Large intestine (tissue), 3 donors: ENCODE measurements around the gene KSR1. TPM values are rescaled to one million over a fixed set of nuclear protein-coding genes. Genes with fewer than 3 reads are reported as not detected.
"Not testable (repeated sequence)": the region's sequence is repeated elsewhere in the genome, so short reads cannot be mapped to it uniquely, and the experiment has no call there.

Experiments
- DNase-seq, 2 donors: peaks; one replicate each; pipeline versions ENCODE4 v3.0.0 to v3.0.0-alpha.2; 2013
- H3K27ac ChIP-seq: one replicate; pipeline ENCODE4 v1.5.1; 2013; ENCODE audit warnings: low read length
- H3K27me3 ChIP-seq: 2 replicates; pipeline ENCODE4 v1.6.1; 2013; ENCODE audit warnings: low read length; ENCODE audit not compliant: control insufficient read depth, insufficient read depth
- H3K36me3 ChIP-seq: 2 replicates; pipeline ENCODE4 v1.6.1; 2013; ENCODE audit warnings: low read length; ENCODE audit not compliant: control insufficient read depth, insufficient read depth
- H3K4me1 ChIP-seq: one replicate; pipeline ENCODE4 v1.6.1; 2013; ENCODE audit warnings: low read length; ENCODE audit not compliant: control insufficient read depth, insufficient read depth
- H3K4me3 ChIP-seq: one replicate; pipeline ENCODE4 v1.5.1; 2013; ENCODE audit warnings: low read length
- H3K9me3 ChIP-seq: one replicate; pipeline ENCODE4 v1.6.1; 2013; ENCODE audit warnings: mild to moderate bottlenecking, low read depth, low read length, moderate library complexity; ENCODE audit not compliant: control insufficient read depth
- WGBS: methylation state at CpG from one replicate; pipeline ENCODE4 v1.1.5; 2013; ENCODE audit warnings: low lambda C conversion rate; ENCODE audit not compliant: insufficient coverage; 5-methylcytosine and 5-hydroxymethylcytosine counted together
- polyA plus RNA-seq: library from polyadenylated mRNA; unstranded; fragments of 120-200 nt; gene quantifications from one replicate; pipeline ENCODE4 v1.2.1, GENCODE V29; 2013

Gene KSR1
- polyA plus RNA-seq, 1 donor = 65.0 TPM

DNA sequence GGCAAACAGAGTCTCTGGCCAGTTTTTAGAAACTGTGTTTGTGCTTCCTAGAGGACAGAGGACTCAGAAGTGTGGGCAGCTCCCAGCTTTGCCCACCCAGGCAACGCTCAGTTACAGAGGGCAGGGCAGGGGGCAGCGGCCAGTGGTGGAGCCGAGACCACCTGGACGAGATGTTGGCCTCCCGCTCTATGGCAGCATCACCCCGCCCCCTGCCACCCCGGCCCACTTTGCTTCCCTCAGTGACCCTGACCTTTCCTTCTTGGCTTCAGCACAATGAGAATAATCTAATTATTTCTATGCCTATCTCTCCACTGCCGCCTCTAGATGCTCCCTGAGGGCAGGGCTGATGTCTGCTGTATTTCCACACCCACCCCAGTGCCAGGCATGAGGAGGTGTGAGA is 200.4 kb downstream of the KSR1 start:
- H3K27me3 ChIP-seq, DNase-seq, H3K4me3 ChIP-seq, H3K36me3 ChIP-seq, H3K4me1 ChIP-seq, H3K27ac ChIP-seq, H3K9me3 ChIP-seq: not testable (repeated sequence)
- WGBS = no CpG with 5 or more reads among the region's 8 CpGs

DNA sequence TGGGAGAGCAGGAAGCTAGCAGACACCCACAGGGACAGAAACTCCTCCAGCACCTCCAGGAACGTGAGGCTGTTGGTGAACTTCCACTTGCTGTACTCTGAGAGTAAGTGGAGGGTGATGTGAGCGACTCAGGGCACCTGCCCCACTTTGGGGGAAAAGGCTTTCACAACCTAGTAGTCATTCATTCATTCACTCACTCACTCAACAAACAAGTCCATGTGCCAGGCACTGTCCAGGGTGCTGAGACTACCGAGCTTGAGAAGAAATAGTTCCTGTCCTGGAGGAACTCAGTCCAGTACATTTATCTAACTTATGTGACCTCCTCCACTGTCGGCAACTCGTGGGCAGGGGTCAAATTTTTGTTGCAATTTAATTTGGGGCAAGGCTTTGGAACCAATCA is 201.4 kb downstream of the KSR1 start:
- H3K4me1 ChIP-seq = no peaks in the 10 kb centered on the region
- H3K36me3 ChIP-seq = no peaks in the 10 kb centered on the region
- no peak for DNase-seq
- H3K4me3 ChIP-seq = no peak overlapping the region
- no peaks in the 10 kb centered on the region for H3K27me3 ChIP-seq
- no peak overlapping the region for H3K27ac ChIP-seq
- WGBS = no CpG with 5 or more reads among the region's 5 CpGs
- H3K9me3 ChIP-seq = no peaks in the 10 kb centered on the region

DNA sequence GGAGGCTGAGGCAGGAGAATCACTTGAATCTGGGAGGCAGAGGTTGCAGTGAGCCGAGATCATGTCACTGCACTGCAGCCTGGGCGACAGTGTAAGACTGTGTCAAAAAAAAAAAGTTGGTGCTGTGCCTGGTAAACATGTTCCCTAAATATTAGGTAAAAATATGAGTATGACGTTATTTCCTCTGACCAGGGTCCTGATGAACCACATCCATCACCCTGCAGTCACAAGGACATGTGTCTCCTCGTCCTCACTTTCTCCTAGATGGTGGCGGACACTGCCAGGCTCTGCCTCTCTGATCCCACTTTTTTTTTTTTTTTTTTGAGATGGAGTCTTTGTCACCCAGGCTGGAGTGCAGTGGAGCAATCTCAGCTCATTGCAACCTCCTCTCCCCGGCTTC is 203.4 kb downstream of the KSR1 start:
- DNase-seq = no peak
- WGBS = no CpG with 5 or more reads among the region's 6 CpGs
- no peaks in the 10 kb centered on the region for H3K27me3 ChIP-seq
- no peak overlapping the region for H3K27ac ChIP-seq
- H3K36me3 ChIP-seq = no peaks in the 10 kb centered on the region
- no peaks in the 10 kb centered on the region for H3K4me1 ChIP-seq
- H3K9me3 ChIP-seq = no peaks in the 10 kb centered on the region
- H3K4me3 ChIP-seq = no peak overlapping the region

DNA sequence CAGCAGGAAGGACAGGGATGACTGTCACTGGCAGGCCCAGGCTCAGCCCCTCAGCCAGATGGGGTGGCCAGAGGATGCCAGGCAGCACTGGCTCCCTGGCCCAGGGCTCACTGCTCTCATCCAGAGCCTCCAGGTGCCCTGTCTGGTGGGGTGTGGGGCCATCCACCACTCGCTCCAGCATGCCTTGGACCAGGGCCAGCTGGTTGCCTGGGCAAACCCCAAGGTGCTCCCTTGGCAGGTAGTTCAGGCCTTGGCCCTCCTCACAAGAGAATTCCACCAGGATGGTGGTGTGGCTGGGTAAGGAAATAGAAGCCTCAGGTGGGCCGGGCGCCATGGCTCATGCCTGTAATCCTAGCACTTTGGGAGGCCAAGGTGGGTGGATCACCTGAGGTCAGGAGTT is 204.2 kb downstream of the KSR1 start:
- H3K4me1 ChIP-seq = no peaks in the 10 kb centered on the region
- no peak overlapping the region for H3K4me3 ChIP-seq
- WGBS = no CpG with 5 or more reads among the region's 3 CpGs
- H3K27me3 ChIP-seq = no peaks in the 10 kb centered on the region
- no peak for DNase-seq
- no peaks in the 10 kb centered on the region for H3K36me3 ChIP-seq
- no peaks in the 10 kb centered on the region for H3K9me3 ChIP-seq
- H3K27ac ChIP-seq = no peak overlapping the region

DNA sequence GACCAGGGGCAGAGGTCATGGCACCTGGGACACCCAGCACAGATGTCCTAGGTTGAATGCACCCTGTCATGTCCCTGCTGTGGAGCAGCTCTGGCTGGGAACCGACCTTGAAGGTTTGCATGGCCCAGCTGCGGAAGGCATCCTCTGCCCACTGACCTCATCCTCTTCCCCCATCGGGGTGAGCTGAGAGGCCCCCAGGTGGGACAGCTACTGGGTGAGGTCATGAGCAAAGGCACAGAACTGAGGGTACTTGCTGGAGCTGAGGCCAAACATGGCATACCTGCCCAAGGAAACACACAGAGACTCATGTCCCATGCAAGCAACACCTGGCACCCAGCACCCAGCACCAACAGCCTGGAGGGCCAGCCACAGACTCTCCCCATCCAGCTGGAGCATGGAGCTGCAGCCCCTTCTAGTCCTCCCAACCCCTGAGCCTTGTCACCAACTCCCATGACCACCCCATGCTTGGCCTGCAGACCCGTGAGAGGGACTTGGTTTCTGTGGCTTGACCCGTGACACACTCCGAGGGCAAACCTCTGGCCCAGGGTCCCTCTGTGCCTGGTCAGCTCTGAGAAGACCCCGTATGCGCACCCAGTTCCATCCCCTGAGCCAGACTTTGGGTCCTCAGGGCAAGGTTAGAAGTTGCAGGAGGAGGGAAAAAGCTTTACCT is 207.8 kb downstream of the KSR1 start:
- Histone ChIP-seq H3K27me3 (no peaks in the 10 kb centered on the region), H3K36me3 (no peaks in the 10 kb centered on the region), H3K4me3 (no peak overlapping the region), H3K27ac (no peak overlapping the region), H3K4me1 (no peaks in the 10 kb centered on the region), H3K9me3 (no peaks in the 10 kb centered on the region)
- no CpG with 5 or more reads among the region's 8 CpGs for WGBS
- no peak for DNase-seq

DNA sequence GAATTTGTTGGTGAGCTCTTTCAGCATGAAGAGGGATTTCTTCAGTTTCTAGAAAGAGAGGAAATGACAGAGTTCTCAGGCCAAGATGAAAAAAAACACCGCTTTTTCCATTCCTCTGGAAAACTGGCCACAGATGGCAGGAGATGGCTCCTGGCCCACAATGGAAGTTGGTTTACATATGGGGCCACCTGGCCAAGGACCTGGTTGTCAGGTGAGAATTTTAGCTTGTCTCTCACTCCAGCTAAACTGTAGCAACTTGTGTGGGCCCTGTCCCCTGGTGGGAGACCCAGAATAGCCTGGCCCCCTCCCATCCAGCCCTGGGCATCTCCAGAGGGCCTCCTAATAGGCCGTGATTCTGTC is 208.3 kb downstream of the KSR1 start:
- WGBS = no CpG with 5 or more reads among the region's 2 CpGs

DNA sequence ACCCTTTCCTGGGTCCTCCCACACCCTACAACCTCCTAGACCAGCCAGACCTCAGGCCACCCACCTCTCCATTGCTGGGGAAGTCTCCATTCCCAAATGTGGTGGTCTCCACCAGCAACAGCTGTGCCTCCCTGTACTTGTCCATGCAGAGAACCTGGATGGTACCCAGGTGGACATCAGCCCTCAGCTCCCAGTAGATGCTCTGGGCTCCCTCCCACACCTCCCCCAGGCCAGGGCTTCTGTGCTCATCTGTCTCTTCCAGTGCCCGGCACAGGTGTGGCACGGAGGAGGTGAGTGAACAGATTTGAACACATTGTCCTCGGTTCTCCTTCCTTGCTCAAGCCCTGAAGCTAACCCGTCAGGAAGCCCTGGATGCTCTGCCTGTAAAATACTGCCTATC is 209.3 kb downstream of the KSR1 start:
- no CpG with 5 or more reads among the region's 4 CpGs for WGBS
- DNase-seq = no peak
- H3K27ac ChIP-seq = no peak overlapping the region
- no peaks in the 10 kb centered on the region for H3K36me3 ChIP-seq
- H3K4me3 ChIP-seq = no peak overlapping the region
- H3K4me1 ChIP-seq = no peaks in the 10 kb centered on the region
- H3K27me3 ChIP-seq = no peaks in the 10 kb centered on the region
- no peaks in the 10 kb centered on the region for H3K9me3 ChIP-seq

More for the DNA sequence above, 208.3 kb downstream of the KSR1 start:
- Histone ChIP-seq H3K27ac (no peak overlapping the region), H3K9me3 (no peaks in the 10 kb centered on the region), H3K4me3 (no peak overlapping the region), H3K36me3 (no peaks in the 10 kb centered on the region), H3K4me1 (no peaks in the 10 kb centered on the region), H3K27me3 (no peaks in the 10 kb centered on the region)
- DNase-seq = no peak

DNA sequence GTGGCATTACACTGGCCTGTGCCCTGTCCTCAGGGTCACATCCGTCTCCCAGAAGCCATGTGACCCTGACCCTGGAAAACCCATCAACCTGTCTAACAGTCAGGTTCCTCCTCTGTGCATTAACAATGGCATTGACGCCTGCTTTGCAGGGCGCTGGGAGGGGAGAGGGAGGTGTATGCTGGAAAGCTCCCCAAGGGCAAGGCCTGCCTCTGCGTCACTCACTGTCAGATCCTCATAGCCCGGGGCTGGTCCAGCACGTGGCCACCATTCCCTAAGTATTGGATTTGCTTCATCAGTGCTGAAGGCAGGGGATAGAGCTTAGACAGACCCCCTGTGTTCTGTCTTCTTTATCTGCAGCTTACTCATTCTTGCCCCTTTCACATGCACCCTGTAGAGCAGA is 210.0 kb downstream of the KSR1 start:
- not testable (repeated sequence) for H3K27me3 ChIP-seq, H3K27ac ChIP-seq, H3K4me3 ChIP-seq, H3K4me1 ChIP-seq, H3K36me3 ChIP-seq, DNase-seq, H3K9me3 ChIP-seq
- no CpG with 5 or more reads among the region's 6 CpGs for WGBS

DNA sequence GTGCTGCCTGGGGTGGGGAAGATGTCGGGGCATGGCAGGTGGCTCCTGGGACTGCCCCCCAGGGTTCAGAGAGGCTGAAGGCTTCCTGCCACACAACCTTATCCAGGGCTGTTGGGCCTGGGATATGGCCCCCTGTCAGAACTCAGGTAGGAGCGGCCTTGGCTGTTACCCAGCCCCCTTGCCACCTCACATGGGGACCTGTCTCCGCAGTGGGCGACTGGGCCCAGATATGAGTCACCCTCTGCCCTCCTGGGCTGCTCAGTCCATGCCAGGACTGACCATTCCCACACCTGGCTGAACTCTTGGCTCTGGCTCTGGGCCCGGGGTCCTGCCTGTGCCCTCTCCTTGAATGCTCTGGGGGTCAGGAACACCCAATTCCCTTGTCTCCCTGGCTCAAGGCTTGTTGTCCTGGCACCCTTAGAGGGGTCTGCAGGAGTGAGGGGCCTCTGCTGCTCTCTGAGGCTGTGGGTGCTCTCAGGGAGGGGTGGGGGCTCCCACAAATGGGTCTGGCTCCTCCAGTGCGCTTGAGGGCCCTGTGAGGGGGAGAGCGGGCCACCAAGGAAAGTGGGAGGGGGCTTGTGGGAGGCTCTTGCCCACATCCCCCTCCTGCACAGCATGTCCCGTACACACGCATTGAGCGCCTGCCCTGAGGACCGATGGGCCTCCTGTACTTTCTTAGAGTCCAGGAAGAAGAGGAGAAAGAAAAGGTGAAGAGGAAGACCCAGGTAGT is 210.7 kb downstream of the KSR1 start:
- no peak for DNase-seq
- 92% methylated on average over 2 of the region's 11 CpGs for WGBS
- no peaks in the 10 kb centered on the region for H3K4me1 ChIP-seq

DNA sequence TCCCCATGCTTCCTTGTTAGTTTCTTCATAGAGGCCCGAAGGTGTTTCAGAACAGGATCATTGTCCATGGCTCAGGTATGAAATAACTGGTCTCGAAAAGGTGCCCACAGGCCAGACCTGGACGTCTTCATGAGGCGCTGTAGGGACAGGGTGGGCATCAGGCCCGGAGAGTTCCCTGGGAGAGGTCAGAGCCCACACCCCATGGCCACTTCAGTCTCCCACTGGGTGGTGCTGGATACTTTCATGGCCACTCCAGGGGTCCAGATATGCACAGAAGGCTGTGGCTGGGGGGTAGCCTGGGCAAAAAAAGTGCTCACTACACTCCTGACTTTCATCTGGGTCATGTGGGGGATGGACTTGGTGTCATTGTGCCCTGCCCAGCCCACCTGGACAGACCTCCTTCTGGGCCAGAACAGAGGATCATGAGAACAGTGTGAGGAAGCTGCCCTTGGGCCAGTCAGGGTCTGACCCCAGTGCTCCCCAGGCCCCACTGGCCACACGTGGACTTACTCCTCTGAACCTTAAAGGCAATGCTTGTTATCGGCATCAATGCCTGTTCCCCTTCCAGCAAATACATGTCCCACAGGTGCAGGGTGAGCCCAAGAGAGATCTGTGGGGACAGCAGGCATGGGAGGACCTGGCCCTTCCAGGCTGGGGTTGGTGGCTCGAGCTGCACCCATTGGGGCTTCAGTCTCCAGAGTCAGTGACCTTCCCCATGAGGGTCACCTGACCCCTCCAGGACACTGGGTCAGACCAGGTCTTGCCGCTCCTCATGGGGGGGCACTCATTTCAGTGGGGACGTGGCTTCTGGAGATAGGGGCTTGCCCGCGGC is 211.6 kb downstream of the KSR1 start:
- Histone ChIP-seq H3K9me3 (no peaks in the 10 kb centered on the region), H3K27me3 (no peaks in the 10 kb centered on the region), H3K27ac (no peak overlapping the region), H3K4me3 (no peak overlapping the region), H3K36me3 (no peaks in the 10 kb centered on the region), H3K4me1 (no peaks in the 10 kb centered on the region)
- DNase-seq = no peak
- WGBS = no CpG with 5 or more reads among the region's 12 CpGs

More for the DNA sequence above, 210.7 kb downstream of the KSR1 start:
- H3K9me3 ChIP-seq = no peaks in the 10 kb centered on the region
- no peaks in the 10 kb centered on the region for H3K27me3 ChIP-seq
- no peaks in the 10 kb centered on the region for H3K36me3 ChIP-seq
- H3K27ac ChIP-seq = no peak overlapping the region
- no peak overlapping the region for H3K4me3 ChIP-seq
